HCT116 (cell line): ENCODE data around the gene TAS2R7. TPM values are rescaled to one million over a fixed set of nuclear protein-coding genes. Genes with fewer than 3 reads are reported as not detected.

ENCODE experiments used
- ATAC-seq: fragments of 200-7000 bp; cut with Tn5 transposase; 2 replicates; pipeline ENCODE4 v1.9.1; 2020; ENCODE audit warnings: mild to moderate bottlenecking, moderate library complexity
- BruUV-seq: library from RNA; stranded (reverse); fragments of 400-500 nt; replicated peaks from 2 replicates; lab custom pipeline; 2021; lab: Mats Ljungman, UMichigan
- CTCF ChIA-PET: fragments of 300-600 bp; sonication (Branson Sonifier 250); formaldehyde crosslinking; loops from one replicate; lab custom pipeline; 2021; ENCODE audit warnings: antibody characterized with exemption; lab: Charles Lee
- POLR2A ChIA-PET: fragments of 300-600, 350-600 bp; sonication (Branson Sonifier 250); formaldehyde crosslinking; loops from one replicate; lab custom pipeline; 2021; ENCODE audit warnings: antibody characterized with exemption; lab: Charles Lee
- RAD21 ChIA-PET, 2 experiments: fragments of 300-600 bp; sonication (Branson Sonifier 250); formaldehyde crosslinking; loops; one replicate each; lab custom pipeline; 2023; ENCODE audit warnings: low total read pairs in 2 of 2; ENCODE audit not compliant: uncharacterized antibody in 2 of 2, unreplicated experiment in 2 of 2, low non-redundant PET in 1 of 2; lab: Charles Lee
- DNase-seq: peaks from one replicate; pipeline ENCODE4 v3.0.0-alpha.2; 2010; ENCODE audit warnings: low read depth, low spot score
- H2AFZ ChIP-seq: fragments of 200-600 bp; shearing (Covaris generic), sonication (generic); 2 replicates; pipeline ENCODE4 v1.6.1; 2017; ENCODE audit warnings: low read depth, mixed run types, mixed read lengths, antibody characterized with exemption, low read length; ENCODE audit not compliant: poor library complexity, severe bottlenecking
- H3K27ac ChIP-seq: 2 replicates; pipeline ENCODE4 v1.5.1; 2012; ENCODE audit warnings: low read depth, low read length
- H3K27me3 ChIP-seq: fragments of 200-600 bp; sonication (generic); 2 replicates; pipeline ENCODE4 v1.6.1; 2016; ENCODE audit warnings: mixed run types, low read length, mixed read lengths; ENCODE audit not compliant: insufficient read depth
- H3K36me3 ChIP-seq, 2 experiments: fragments of 200-500 bp in 1 of 2; fragments of 200-600 bp in 1 of 2; sonication (Bioruptor generic) in 1 of 2; sonication (generic) in 1 of 2; 2 replicates each; pipeline versions ENCODE4 v1.5.1 to v1.6.1; 2014 to 2016; ENCODE audit warnings: low read length in 2 of 2, inconsistent platforms in 1 of 2, mixed read lengths in 1 of 2, mixed run types in 1 of 2; ENCODE audit not compliant: insufficient read depth in 2 of 2, control insufficient read depth in 1 of 2
- H3K4me1 ChIP-seq, 2 experiments: fragments of 200-600 bp in 1 of 2; sonication (generic) in 1 of 2; 2 replicates each; pipeline versions ENCODE4 v1.5.1 to v1.6.1; 2012 to 2017; ENCODE audit warnings: low read length in 2 of 2, inconsistent platforms in 1 of 2, mild to moderate bottlenecking in 1 of 2, mixed read lengths in 1 of 2, mixed run types in 1 of 2, moderate library complexity in 1 of 2; ENCODE audit not compliant: insufficient read depth in 2 of 2, control insufficient read depth in 1 of 2
- H3K4me2 ChIP-seq: fragments of 200-600 bp; sonication (generic); 2 replicates; pipeline ENCODE4 v1.6.1; 2017; ENCODE audit warnings: mixed run types, low read length, mixed read lengths
- H3K4me3 ChIP-seq, 2 experiments: fragments of 200-600 bp in 1 of 2; sonication (generic) in 1 of 2; replicated peaks in 1 of 2; 2 replicates each; pipeline ENCODE4 v1.5.1; 2011 to 2016; ENCODE audit warnings: low read length in 2 of 2, control low read depth in 1 of 2, low read depth in 1 of 2, mild to moderate bottlenecking in 1 of 2, mixed read lengths in 1 of 2, mixed run types in 1 of 2
- H3K79me2 ChIP-seq: fragments of 200-600 bp; sonication (generic); 2 replicates; pipeline ENCODE4 v1.6.1; 2017; ENCODE audit warnings: mild to moderate bottlenecking, mixed run types, low read length, moderate library complexity, mixed read lengths; ENCODE audit not compliant: insufficient read depth
- H3K9ac ChIP-seq: fragments of 200-600 bp; sonication (generic); 2 replicates; pipeline ENCODE4 v1.6.1; 2016; ENCODE audit warnings: low read length, mixed read lengths
- H3K9me2 ChIP-seq: fragments of 200-600 bp; sonication (generic), shearing (Covaris generic); 2 replicates; pipeline ENCODE4 v1.6.1; 2017; ENCODE audit warnings: mixed run types, mild to moderate bottlenecking, moderate library complexity; ENCODE audit not compliant: insufficient read depth
- H3K9me3 ChIP-seq, 2 experiments: fragments of 200-500 bp in 1 of 2; fragments of 200-600 bp in 1 of 2; sonication (Bioruptor generic) in 1 of 2; sonication (generic) in 1 of 2; 2 replicates each; pipeline ENCODE4 v1.6.1; 2014 to 2017; ENCODE audit warnings: low read length in 2 of 2, mixed read lengths in 2 of 2, inconsistent platforms in 1 of 2, low read depth in 1 of 2, mild to moderate bottlenecking in 1 of 2, mixed run types in 1 of 2, moderate library complexity in 1 of 2; ENCODE audit not compliant: control insufficient read depth in 1 of 2, insufficient read depth in 1 of 2
- H4K20me1 ChIP-seq: fragments of 200-600 bp; sonication (generic), shearing (Covaris generic); 2 replicates; pipeline ENCODE4 v1.6.1; 2017; ENCODE audit warnings: mixed run types, mild to moderate bottlenecking, moderate library complexity; ENCODE audit not compliant: insufficient read depth
- CBX3 ChIP-seq: IDR thresholded peaks from 2 replicates; pipeline ENCODE4 v1.6.1; 2012; ENCODE audit warnings: low read depth
- EGR1 ChIP-seq: IDR thresholded peaks from 2 replicates; pipeline ENCODE4 v1.6.1; 2012; ENCODE audit warnings: low read depth
- ELF1 ChIP-seq: IDR thresholded peaks from 2 replicates; pipeline ENCODE4 v1.6.1; 2012; ENCODE audit warnings: low read depth, borderline replicate concordance
- EZH2 ChIP-seq: fragments of 200-600 bp; sonication (generic); IDR thresholded peaks from 2 replicates; pipeline ENCODE4 v1.6.1; 2017; ENCODE audit warnings: antibody characterized with exemption, mixed run types
- EZH2phosphoT487 ChIP-seq: fragments of 200-600 bp; IDR thresholded peaks from 2 replicates; pipeline ENCODE4 v1.6.1; 2018; ENCODE audit warnings: antibody characterized with exemption, borderline replicate concordance
- FOSL1 ChIP-seq: IDR thresholded peaks from 2 replicates; pipeline ENCODE4 v1.6.1; 2012; ENCODE audit warnings: low read depth
- JUND ChIP-seq: IDR thresholded peaks from 2 replicates; pipeline ENCODE4 v1.6.1; 2012
- POLR2AphosphoS5 ChIP-seq: IDR thresholded peaks from 2 replicates; pipeline ENCODE4 v1.6.1; 2011; ENCODE audit warnings: mild to moderate bottlenecking, low read depth, low read length, moderate library complexity
- SIN3A ChIP-seq: IDR thresholded peaks from 2 replicates; pipeline ENCODE4 v1.6.1; 2012; ENCODE audit warnings: low read depth
- SP1 ChIP-seq: IDR thresholded peaks from 2 replicates; pipeline ENCODE4 v1.6.1; 2012; ENCODE audit warnings: low read depth
- SRF ChIP-seq: IDR thresholded peaks from 2 replicates; pipeline ENCODE4 v1.6.1; 2012; ENCODE audit warnings: low read depth
- TCF7L2 ChIP-seq: IDR thresholded peaks from 2 replicates; pipeline ENCODE4 v1.7.0; 2011; ENCODE audit warnings: borderline replicate concordance, inconsistent platforms; ENCODE audit not compliant: insufficient read depth, insufficient read length; ENCODE audit errors: extremely low read depth
- intact Hi-C: fragments of 100-400 bp; cut with micrococcal nuclease; formaldehyde crosslinking; loops from 2 replicates; pipeline ENCODE4 v1.10.0; 2022
- total RNA-seq: library from RNA; stranded (reverse); gene quantifications from one replicate; pipeline ENCODE4 v1.2.1, GENCODE V29; 2021; ENCODE audit not compliant: unreplicated experiment
- TF ChIP-seq, protein P1 (sequence below), 3 experiments: fragments of 200-600 bp in 1 of 3; sonication (generic) in 1 of 3; IDR thresholded peaks in 2 of 3; conservative IDR thresholded peaks in 1 of 3; 2 replicates each; pipeline ENCODE4 v1.5.1; 2012 to 2017; ENCODE audit warnings: low read depth in 2 of 3, low read length in 2 of 3, antibody characterized with exemption in 1 of 3, borderline replicate concordance in 1 of 3, control low read depth in 1 of 3, mild to moderate bottlenecking in 1 of 3, mixed read lengths in 1 of 3, mixed run types in 1 of 3, moderate library complexity in 1 of 3; ENCODE audit not compliant: insufficient read depth in 1 of 3
- TF ChIP-seq, protein P2 (sequence below): IDR thresholded peaks from 2 replicates; pipeline ENCODE4 v1.6.1; 2011; ENCODE audit warnings: mild to moderate bottlenecking, low read length, moderate library complexity; ENCODE audit not compliant: insufficient replicate concordance; ENCODE audit errors: extremely low read depth
- TF ChIP-seq, protein P3 (sequence below): IDR thresholded peaks from 2 replicates; pipeline ENCODE4 v1.6.1; 2012; ENCODE audit warnings: low read depth

The TAS2R7 gene
- total RNA-seq, 1 experiment from 2014 or later = not detected

DNA sequence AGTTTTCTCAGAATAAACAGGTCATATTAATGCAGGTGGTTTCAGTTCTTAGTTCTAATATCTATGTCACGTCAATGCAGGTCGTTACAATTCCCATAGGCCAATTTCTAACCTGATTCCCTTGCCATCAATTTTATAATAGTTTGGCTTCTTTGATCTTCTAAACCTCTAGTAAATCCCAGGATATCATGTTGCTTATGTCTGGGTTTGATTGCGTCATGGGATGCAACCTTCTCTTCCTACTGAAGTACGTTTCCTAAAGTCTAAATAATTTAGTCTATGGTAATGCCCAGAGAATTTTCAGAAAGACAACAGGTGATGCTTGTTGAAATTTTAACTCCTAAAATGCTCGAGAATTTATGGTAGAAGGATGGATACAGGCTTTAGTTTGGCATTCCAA lies 19.2 kb downstream of the TAS2R7 start:
- ChIA-PET POLR2A (no interaction called here), RAD21 (no interaction called here), CTCF (no interaction called here)
- DNase-seq (no peak), ATAC-seq (no peak)
- H3K4me3 ChIP-seq = no peak overlapping the region
- no peaks in the 10 kb centered on the region for H3K9me2 ChIP-seq
- H3K79me2 ChIP-seq = no peaks in the 10 kb centered on the region
- no peaks in the 10 kb centered on the region for H3K9me3 ChIP-seq
- H3K4me1 ChIP-seq = no peaks in the 10 kb centered on the region
- intact Hi-C loops = no loop called here
- H3K4me2 ChIP-seq = no peak overlapping the region
- no peaks in the 10 kb centered on the region for H3K36me3 ChIP-seq
- H2AFZ ChIP-seq = no peak overlapping the region
- H3K27ac ChIP-seq = no peak overlapping the region
- H3K9ac ChIP-seq = no peak overlapping the region
- no peaks in the 10 kb centered on the region for H4K20me1 ChIP-seq
- no peaks in the 10 kb centered on the region for H3K27me3 ChIP-seq
- no peak for TF ChIP-seq EZH2phosphoT487
- TF ChIP-seq, protein P1, sequence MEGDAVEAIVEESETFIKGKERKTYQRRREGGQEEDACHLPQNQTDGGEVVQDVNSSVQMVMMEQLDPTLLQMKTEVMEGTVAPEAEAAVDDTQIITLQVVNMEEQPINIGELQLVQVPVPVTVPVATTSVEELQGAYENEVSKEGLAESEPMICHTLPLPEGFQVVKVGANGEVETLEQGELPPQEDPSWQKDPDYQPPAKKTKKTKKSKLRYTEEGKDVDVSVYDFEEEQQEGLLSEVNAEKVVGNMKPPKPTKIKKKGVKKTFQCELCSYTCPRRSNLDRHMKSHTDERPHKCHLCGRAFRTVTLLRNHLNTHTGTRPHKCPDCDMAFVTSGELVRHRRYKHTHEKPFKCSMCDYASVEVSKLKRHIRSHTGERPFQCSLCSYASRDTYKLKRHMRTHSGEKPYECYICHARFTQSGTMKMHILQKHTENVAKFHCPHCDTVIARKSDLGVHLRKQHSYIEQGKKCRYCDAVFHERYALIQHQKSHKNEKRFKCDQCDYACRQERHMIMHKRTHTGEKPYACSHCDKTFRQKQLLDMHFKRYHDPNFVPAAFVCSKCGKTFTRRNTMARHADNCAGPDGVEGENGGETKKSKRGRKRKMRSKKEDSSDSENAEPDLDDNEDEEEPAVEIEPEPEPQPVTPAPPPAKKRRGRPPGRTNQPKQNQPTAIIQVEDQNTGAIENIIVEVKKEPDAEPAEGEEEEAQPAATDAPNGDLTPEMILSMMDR (IDR thresholded peaks at IDR 0.05 in 2 of 3, conservative IDR thresholded peaks at IDR 0.05 in 1 of 3; ENCODE audit: borderline replicate concordance in 1 of 3, insufficient read depth in 1 of 3, low read depth in 2 of 3, low read length in 2 of 3) = no peak
- no peak for TF ChIP-seq EGR1
- TF ChIP-seq ELF1 = no peak
- TF ChIP-seq CBX3 = no peak
- no peak for TF ChIP-seq SIN3A
- no peak for TF ChIP-seq JUND
- no peak for TF ChIP-seq TCF7L2
- TF ChIP-seq EZH2 = no peak
- no TSS peak for BruUV-seq

DNA sequence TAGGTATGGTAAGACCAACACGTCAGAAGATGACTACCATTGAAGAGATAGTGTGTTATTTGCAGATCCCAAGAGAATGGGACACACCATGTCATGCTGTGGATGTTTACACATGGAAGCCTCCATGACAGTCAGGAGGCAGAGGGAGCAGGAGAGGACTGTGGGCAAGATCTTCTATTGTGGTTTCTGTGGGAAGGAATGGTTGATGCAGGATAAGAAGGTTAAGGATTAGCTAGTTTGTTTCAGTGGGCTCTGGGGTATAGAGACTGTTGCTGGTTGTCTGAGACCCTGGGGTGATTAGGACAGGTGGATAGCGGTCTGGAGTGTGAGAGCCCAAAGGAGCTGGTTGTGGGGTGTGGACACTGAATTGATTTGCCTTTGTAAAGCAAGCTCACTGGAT lies 23.3 kb downstream of the TAS2R7 start:
- intact Hi-C loops = no loop called here
- no peak overlapping the region for H3K9ac ChIP-seq
- BruUV-seq = no TSS peak
- H2AFZ ChIP-seq = no peak overlapping the region
- ChIA-PET POLR2A (no interaction called here), RAD21 (no interaction called here), CTCF (no interaction called here)
- no peak overlapping the region for H3K27ac ChIP-seq
- H3K4me1 ChIP-seq = no peaks in the 10 kb centered on the region
- H3K4me2 ChIP-seq = no peak overlapping the region
- H3K4me3 ChIP-seq = no peak overlapping the region
- no peaks in the 10 kb centered on the region for H3K79me2 ChIP-seq
- no peaks in the 10 kb centered on the region for H3K36me3 ChIP-seq
- H3K9me3 ChIP-seq = no peaks in the 10 kb centered on the region
- peaks cover 5% of the 10 kb centered on the region; the same call in 1 of the 2 replicates for H3K27me3 ChIP-seq
- no peak for ATAC-seq
- H3K9me2 ChIP-seq = no peaks in the 10 kb centered on the region
- DNase-seq = no peak
- no peaks in the 10 kb centered on the region for H4K20me1 ChIP-seq
- TF ChIP-seq FOSL1 (no peak), SP1 (no peak), POLR2AphosphoS5 (no peak), SRF (no peak), EZH2phosphoT487 (no peak), CBX3 (no peak), SIN3A (no peak)
- TF ChIP-seq, protein P2, sequence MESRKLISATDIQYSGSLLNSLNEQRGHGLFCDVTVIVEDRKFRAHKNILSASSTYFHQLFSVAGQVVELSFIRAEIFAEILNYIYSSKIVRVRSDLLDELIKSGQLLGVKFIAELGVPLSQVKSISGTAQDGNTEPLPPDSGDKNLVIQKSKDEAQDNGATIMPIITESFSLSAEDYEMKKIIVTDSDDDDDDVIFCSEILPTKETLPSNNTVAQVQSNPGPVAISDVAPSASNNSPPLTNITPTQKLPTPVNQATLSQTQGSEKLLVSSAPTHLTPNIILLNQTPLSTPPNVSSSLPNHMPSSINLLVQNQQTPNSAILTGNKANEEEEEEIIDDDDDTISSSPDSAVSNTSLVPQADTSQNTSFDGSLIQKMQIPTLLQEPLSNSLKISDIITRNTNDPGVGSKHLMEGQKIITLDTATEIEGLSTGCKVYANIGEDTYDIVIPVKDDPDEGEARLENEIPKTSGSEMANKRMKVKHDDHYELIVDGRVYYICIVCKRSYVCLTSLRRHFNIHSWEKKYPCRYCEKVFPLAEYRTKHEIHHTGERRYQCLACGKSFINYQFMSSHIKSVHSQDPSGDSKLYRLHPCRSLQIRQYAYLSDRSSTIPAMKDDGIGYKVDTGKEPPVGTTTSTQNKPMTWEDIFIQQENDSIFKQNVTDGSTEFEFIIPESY = no peak
- TF ChIP-seq, protein P3, sequence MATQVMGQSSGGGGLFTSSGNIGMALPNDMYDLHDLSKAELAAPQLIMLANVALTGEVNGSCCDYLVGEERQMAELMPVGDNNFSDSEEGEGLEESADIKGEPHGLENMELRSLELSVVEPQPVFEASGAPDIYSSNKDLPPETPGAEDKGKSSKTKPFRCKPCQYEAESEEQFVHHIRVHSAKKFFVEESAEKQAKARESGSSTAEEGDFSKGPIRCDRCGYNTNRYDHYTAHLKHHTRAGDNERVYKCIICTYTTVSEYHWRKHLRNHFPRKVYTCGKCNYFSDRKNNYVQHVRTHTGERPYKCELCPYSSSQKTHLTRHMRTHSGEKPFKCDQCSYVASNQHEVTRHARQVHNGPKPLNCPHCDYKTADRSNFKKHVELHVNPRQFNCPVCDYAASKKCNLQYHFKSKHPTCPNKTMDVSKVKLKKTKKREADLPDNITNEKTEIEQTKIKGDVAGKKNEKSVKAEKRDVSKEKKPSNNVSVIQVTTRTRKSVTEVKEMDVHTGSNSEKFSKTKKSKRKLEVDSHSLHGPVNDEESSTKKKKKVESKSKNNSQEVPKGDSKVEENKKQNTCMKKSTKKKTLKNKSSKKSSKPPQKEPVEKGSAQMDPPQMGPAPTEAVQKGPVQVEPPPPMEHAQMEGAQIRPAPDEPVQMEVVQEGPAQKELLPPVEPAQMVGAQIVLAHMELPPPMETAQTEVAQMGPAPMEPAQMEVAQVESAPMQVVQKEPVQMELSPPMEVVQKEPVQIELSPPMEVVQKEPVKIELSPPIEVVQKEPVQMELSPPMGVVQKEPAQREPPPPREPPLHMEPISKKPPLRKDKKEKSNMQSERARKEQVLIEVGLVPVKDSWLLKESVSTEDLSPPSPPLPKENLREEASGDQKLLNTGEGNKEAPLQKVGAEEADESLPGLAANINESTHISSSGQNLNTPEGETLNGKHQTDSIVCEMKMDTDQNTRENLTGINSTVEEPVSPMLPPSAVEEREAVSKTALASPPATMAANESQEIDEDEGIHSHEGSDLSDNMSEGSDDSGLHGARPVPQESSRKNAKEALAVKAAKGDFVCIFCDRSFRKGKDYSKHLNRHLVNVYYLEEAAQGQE = no peak
